Measurements from ENCODE around the gene ZNF714. TPM values are rescaled to one million over a fixed set of nuclear protein-coding genes. Genes with fewer than 3 reads are reported as not detected.

The ZNF714 gene
- total and polyA plus RNA-seq, 9 of the 15 experiments (the other 6 are each of a cell fraction or from before 2014, with no cell fraction given) = 16.2 to 40.8 (median 28.9) TPM

GRCh38 chr19:21149877-21150276, 67.9 kb downstream of the ZNF714 start (continued):
- TF ChIP-seq CUX1 (CRISPR knock-in tag; IDR thresholded peaks at IDR 0.05) = no peak
- TF ChIP-seq CBX2 (IDR thresholded peaks at IDR 0.05; ENCODE audit: insufficient read depth, low read length, poor library complexity, severe bottlenecking) = no peak
- TF ChIP-seq SAFB2 (IDR thresholded peaks at IDR 0.05; ENCODE audit: borderline replicate concordance, low read depth, low read length, severe bottlenecking) = no peak

- FAIRE-seq = peak; percentile 66
- peaks cover 0 to 4% of the 10 kb centered on the region in 2 experiments; a peak in 1 of 5 replicates for H3K4me1 ChIP-seq (replicated peaks in 1 of 2; ENCODE audit: control insufficient read depth in 2 of 2, insufficient read depth in 2 of 2, low read length in 2 of 2)
- H3K9me1 ChIP-seq (ENCODE audit: control insufficient read depth, insufficient read depth, low read length) = no peaks in the 10 kb centered on the region
- intact Hi-C loops (cut with micrococcal nuclease) (loop anchor here (1.0 kb wide), 1 partner anchor 62 kb away; no protein-coding TSS in a partner anchor), in situ Hi-C loops (cut with MboI) (no loop called here)
- peaks cover 78% of the 10 kb centered on the region for H3K36me3 ChIP-seq (ENCODE audit: control insufficient read depth, insufficient read depth, low read length)
- ChIA-PET CTCF (ENCODE audit: low intra/inter-chr PET ratio) (interaction anchor here (0.6 kb wide), 1 partner anchor 39 kb away, joined by 3 read pairs; no protein-coding TSS in a partner anchor), POLR2A (interaction anchor here (0.6 to 3.3 kb wide), 6 partner anchors 10 to 131 kb away, joined by 3 to 15 read pairs (median 4); partner anchors contain the start of genes ZNF430, ZNF431 and ZNF714)
- H3K4me2 ChIP-seq (ENCODE audit: insufficient read depth, low read length) = no peak overlapping the region
- peaks cover 57% of the 10 kb centered on the region for H3K79me2 ChIP-seq (ENCODE audit: control insufficient read depth, insufficient read depth, low read length)
- ATAC-seq = peak; percentile 78
- no peaks in the 10 kb centered on the region for H4K20me1 ChIP-seq (replicated peaks; ENCODE audit: control insufficient read depth, insufficient read depth, low read length)
- no TSS peak for BruUV-seq (replicated peaks)
- no peak overlapping the region for H3K9ac ChIP-seq (ENCODE audit: insufficient read depth in 1 of 2, low read depth in 2 of 2, low read length in 2 of 2)
- H3K4me3 ChIP-seq = no peak overlapping the region
- H3K27ac ChIP-seq (ENCODE audit: extremely low read depth, low read depth, low read length) = peak overlapping the region; percentile 39; the same call in 1 of the 3 replicates
- peak in 1 of 4 experiments; percentile 30 for DNase-seq (ENCODE audit: extremely low read depth in 1 of 4, low spot score in 3 of 4)
- 90% methylated on average over 1 of the region's 1 CpG for WGBS (ENCODE audit: insufficient coverage, low coverage, missing lambda C conversion rate)
- H3K27me3 ChIP-seq (ENCODE audit: control insufficient read depth in 2 of 2, insufficient read depth in 2 of 2, low read length in 2 of 2) = no peaks in the 10 kb centered on the region
- H2AFZ ChIP-seq (ENCODE audit: low read depth, low read length) = no peak overlapping the region
- H3K9me3 ChIP-seq (replicated peaks; ENCODE audit: control insufficient read depth, insufficient read depth, low read depth, low read length) = no peaks in the 10 kb centered on the region
- TF ChIP-seq ZNF583 (CRISPR knock-in tag; IDR thresholded peaks at IDR 0.05) (no peak), MAFF (IDR thresholded peaks at IDR 0.05; ENCODE audit: low read length) (peak; percentile 40; the same call in 1 of the 2 replicates), ATF2 (CRISPR knock-in tag; IDR thresholded peaks at IDR 0.05) (no peak), KHSRP (IDR thresholded peaks at IDR 0.05) (no peak), ZNF217 (CRISPR knock-in tag; IDR thresholded peaks at IDR 0.05) (no peak), ATF6 (CRISPR knock-in tag; IDR thresholded peaks at IDR 0.05) (no peak), BRF1 (IDR thresholded peaks at IDR 0.05; ENCODE audit: borderline replicate concordance, extremely low read depth, insufficient read length) (no peak), ZNF445 (CRISPR knock-in tag; IDR thresholded peaks at IDR 0.05; ENCODE audit: low read depth) (no peak), NFE2L1 (tag; IDR thresholded peaks at IDR 0.05; ENCODE audit: borderline replicate concordance, low read depth) (peak; percentile 53; the same call in 1 of the 2 replicates)
These were observed 69.5 kb downstream of the ZNF714 start for GRCh38 chr19:21151460-21151859.

Measured in K562 (cell line).